ENCODE data around the gene NDUFB6.

The NDUFB6 gene

GRCh38 chr9:32518276-32518675, 54.7 kb downstream of the NDUFB6 start:
- Histone ChIP-seq H3K27me3 (ENCODE audit: control insufficient read depth, insufficient read depth, low read length) (no peaks in the 10 kb centered on the region), H3K4me1 (ENCODE audit: control insufficient read depth, insufficient read depth, low read length) (no peaks in the 10 kb centered on the region), H3K4me3 (ENCODE audit: low read depth, low read length) (no peak overlapping the region), H3K9ac (ENCODE audit: low read depth, low read length) (no peak overlapping the region), H3K27ac (ENCODE audit: low read depth, low read length) (no peak overlapping the region), H3K36me3 (ENCODE audit: control insufficient read depth, insufficient read depth, low read length) (peaks cover 3% of the 10 kb centered on the region; the same call in 1 of the 2 replicates), H3K9me3 (ENCODE audit: control insufficient read depth, insufficient read depth, low read length) (peaks cover 53% of the 10 kb centered on the region)

DNA sequence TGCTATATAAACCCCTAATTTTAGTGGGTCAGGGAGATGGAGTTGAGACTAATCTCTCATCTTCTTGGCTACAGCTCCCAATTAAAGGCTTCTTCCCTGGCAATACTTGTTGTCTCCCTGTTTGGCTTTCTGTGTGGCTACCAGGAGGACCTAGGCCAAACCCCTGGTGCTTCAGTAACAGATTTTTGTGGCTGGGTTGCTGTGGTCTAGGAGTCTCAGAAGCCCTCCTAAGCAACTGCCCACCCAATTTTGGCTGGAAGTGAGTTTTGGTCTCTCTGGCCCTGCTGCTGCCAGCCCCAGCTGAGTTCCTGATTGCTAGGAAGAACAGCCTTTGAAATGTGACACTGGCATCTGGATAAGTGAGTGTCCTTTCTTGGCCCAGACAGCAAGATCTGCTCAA, 56.7 kb downstream of the NDUFB6 start:
- Histone ChIP-seq H3K36me3 (ENCODE audit: control insufficient read depth, insufficient read depth, low read length) (no peaks in the 10 kb centered on the region), H3K27ac (ENCODE audit: low read depth, low read length) (no peak overlapping the region), H3K9me3 (ENCODE audit: control insufficient read depth, insufficient read depth, low read length) (peaks cover 45% of the 10 kb centered on the region), H3K4me3 (ENCODE audit: low read depth, low read length) (no peak overlapping the region), H3K9ac (ENCODE audit: low read depth, low read length) (no peak overlapping the region), H3K27me3 (ENCODE audit: control insufficient read depth, insufficient read depth, low read length) (no peaks in the 10 kb centered on the region), H3K4me1 (ENCODE audit: control insufficient read depth, insufficient read depth, low read length) (no peaks in the 10 kb centered on the region)

- Histone ChIP-seq H3K27me3 (ENCODE audit: control insufficient read depth, insufficient read depth, low read length) (no peaks in the 10 kb centered on the region), H3K36me3 (ENCODE audit: control insufficient read depth, insufficient read depth, low read length) (no peaks in the 10 kb centered on the region), H3K27ac (ENCODE audit: low read depth, low read length) (no peak overlapping the region), H3K4me3 (ENCODE audit: low read depth, low read length) (no peak overlapping the region), H3K9me3 (ENCODE audit: control insufficient read depth, insufficient read depth, low read length) (no peaks in the 10 kb centered on the region), H3K9ac (ENCODE audit: low read depth, low read length) (no peak overlapping the region), H3K4me1 (ENCODE audit: control insufficient read depth, insufficient read depth, low read length) (peaks cover 8% of the 10 kb centered on the region; the same call in 1 of the 2 replicates)
Measured at GRCh38 chr9:32508728-32509127, 64.2 kb downstream of the NDUFB6 start.

DNA sequence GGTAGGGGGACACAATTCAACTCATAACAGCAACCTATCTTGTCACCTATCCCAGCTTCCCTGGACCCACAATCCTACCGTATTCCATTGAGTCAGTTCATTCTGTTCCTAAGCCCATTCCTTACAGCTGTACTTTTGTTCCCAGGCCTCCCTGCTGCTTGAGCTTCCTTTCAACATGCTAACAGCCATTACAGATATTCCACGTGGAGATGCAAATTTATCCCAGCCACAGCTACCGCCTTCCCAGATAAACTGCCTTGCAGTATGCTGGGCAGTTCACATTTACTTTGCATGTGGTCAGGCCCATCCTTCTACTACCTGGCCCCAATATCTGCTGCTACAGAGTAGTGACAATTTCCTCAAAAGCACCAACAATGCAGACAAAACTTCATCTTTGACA, 70.0 kb downstream of the NDUFB6 start:
- Histone ChIP-seq H3K36me3 (ENCODE audit: control insufficient read depth, insufficient read depth, low read length) (peaks cover 4% of the 10 kb centered on the region; the same call in 1 of the 2 replicates), H3K4me3 (ENCODE audit: low read depth, low read length) (no peak overlapping the region), H3K9ac (ENCODE audit: low read depth, low read length) (no peak overlapping the region), H3K27me3 (ENCODE audit: control insufficient read depth, insufficient read depth, low read length) (no peaks in the 10 kb centered on the region), H3K27ac (ENCODE audit: low read depth, low read length) (peak overlapping the region; percentile 32), H3K9me3 (ENCODE audit: control insufficient read depth, insufficient read depth, low read length) (no peaks in the 10 kb centered on the region), H3K4me1 (ENCODE audit: control insufficient read depth, insufficient read depth, low read length) (peaks cover 8% of the 10 kb centered on the region; the same call in 1 of the 2 replicates)
